Measurements from ENCODE around the gene CASP1.
"Not testable (repeated sequence)": the region's sequence is repeated elsewhere in the genome, so short reads cannot be mapped to it uniquely, and the experiment has no call there.

DNA sequence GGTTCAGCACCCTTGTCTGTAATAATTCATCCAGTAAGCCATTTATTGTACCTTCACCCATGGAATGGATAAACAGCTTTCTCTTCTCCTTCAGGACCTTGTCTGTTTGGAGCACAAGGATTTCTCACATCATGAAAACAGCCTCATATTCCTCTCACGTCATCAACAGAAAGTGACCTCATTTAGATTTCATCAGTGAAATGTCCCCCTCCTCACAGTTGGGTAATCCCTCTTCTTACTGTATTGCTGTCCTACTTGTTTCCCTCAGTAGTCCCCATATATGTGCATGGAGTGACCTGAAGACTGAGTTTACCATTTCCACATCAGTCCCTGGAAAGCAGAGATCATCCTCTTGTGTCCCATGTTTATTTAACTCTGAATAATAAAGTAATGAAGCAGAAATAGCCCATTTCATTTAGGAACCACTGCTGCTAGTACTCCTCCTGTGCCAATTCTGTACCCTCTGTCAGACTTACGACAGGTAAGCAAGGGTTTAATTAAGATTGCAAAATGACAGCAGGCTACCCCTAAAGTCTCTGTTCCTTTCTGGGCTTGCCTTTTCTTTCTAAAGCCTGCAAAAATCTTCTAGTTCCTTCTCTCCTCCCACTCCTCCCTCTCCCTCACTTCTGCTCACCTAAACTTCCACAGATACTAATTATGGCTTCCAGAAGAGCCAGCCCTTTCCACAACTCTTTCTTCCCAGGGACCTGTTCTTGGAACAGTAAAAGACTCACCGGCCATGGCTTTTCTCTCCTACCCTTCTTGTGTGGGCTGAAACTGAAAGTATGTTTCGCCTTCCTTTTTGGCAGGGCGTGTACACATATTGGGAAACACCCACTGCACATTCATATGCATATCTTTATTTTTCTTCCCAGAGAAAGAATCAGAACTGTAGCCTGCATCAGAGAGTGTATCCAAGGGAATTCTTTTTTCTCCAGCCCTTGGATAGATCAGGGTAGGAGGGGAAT, 9.9 kb upstream of the CASP1 start, which contains the start of gene CARD16:
- not testable (repeated sequence) for TF ChIP-seq EZH2 (IDR thresholded peaks at IDR 0.05; ENCODE audit: low read depth)
- TF ChIP-seq, protein P1, sequence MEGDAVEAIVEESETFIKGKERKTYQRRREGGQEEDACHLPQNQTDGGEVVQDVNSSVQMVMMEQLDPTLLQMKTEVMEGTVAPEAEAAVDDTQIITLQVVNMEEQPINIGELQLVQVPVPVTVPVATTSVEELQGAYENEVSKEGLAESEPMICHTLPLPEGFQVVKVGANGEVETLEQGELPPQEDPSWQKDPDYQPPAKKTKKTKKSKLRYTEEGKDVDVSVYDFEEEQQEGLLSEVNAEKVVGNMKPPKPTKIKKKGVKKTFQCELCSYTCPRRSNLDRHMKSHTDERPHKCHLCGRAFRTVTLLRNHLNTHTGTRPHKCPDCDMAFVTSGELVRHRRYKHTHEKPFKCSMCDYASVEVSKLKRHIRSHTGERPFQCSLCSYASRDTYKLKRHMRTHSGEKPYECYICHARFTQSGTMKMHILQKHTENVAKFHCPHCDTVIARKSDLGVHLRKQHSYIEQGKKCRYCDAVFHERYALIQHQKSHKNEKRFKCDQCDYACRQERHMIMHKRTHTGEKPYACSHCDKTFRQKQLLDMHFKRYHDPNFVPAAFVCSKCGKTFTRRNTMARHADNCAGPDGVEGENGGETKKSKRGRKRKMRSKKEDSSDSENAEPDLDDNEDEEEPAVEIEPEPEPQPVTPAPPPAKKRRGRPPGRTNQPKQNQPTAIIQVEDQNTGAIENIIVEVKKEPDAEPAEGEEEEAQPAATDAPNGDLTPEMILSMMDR (conservative IDR thresholded peaks at IDR 0.05), result not testable (repeated sequence)

Data from PC-9 (cell line).